Suprapubic skin (tissue), 4 donors: ENCODE results near the gene SLAIN2. TPM values are rescaled to one million over a fixed set of nuclear protein-coding genes. Genes with fewer than 3 reads are reported as not detected.
A peak's percentile ranks its signal among the peaks of the same experiment; 100 is the strongest.

Experiments
- DNase-seq, 2 donors: peaks; one replicate each; pipeline ENCODE4 v3.0.0-alpha.2; 2019; ENCODE audit warnings: low spot score in 2 of 2
- H3K27ac ChIP-seq: fragments of 200-600 bp; sonication (generic); one replicate; pipeline ENCODE4 v1.5.1; 2019
- H3K27me3 ChIP-seq: fragments of 200-600 bp; sonication (generic); one replicate; pipeline ENCODE4 v1.5.1; 2019
- H3K36me3 ChIP-seq: fragments of 200-600 bp; sonication (generic); one replicate; pipeline ENCODE4 v1.5.1; 2019
- H3K4me1 ChIP-seq: fragments of 200-600 bp; sonication (generic); one replicate; pipeline ENCODE4 v1.5.1; 2019
- H3K4me3 ChIP-seq: fragments of 200-600 bp; sonication (generic); one replicate; pipeline ENCODE4 v1.5.1; 2019; ENCODE audit warnings: mild to moderate bottlenecking
- H3K9me3 ChIP-seq: fragments of 200-600 bp; sonication (generic); one replicate; pipeline ENCODE4 v1.5.1; 2019
- EP300 ChIP-seq: sonication (generic); formaldehyde crosslinking; IDR thresholded peaks from one replicate; pipeline ENCODE4 v1.6.1; 2017; ENCODE audit warnings: antibody characterized with exemption
- POLR2A ChIP-seq, 2 donors: fragments of 450-650 bp; IDR thresholded peaks; one replicate each; pipeline ENCODE4 v1.6.1; 2017; ENCODE audit warnings: antibody characterized with exemption in 2 of 2, mild to moderate bottlenecking in 2 of 2, moderate library complexity in 2 of 2
- POLR2AphosphoS5 ChIP-seq, 3 donors: sonication (generic); formaldehyde crosslinking; IDR thresholded peaks; one replicate each; pipeline ENCODE4 v1.6.1; 2017; ENCODE audit warnings: antibody characterized with exemption in 3 of 3
- WGBS: methylation state at CpG from one replicate; pipeline ENCODE4 v1.1.5; 2018; 5-methylcytosine and 5-hydroxymethylcytosine counted together
- total RNA-seq, 4 donors: library from RNA; depleted of rRNA; stranded (reverse); fragments of >200 nt; gene quantifications; one replicate each; pipeline ENCODE4 v1.1.0, GENCODE V29; 2016
- TF ChIP-seq, protein P1 (sequence below), 2 donors: fragments of 200-600 bp in 1 of 2; fragments of 450-650 bp in 1 of 2; sonication (generic) in 1 of 2; IDR thresholded peaks; one replicate each; pipeline ENCODE4 v1.5.1; 2016 to 2019; ENCODE audit warnings: antibody characterized with exemption in 2 of 2, mild to moderate bottlenecking in 1 of 2, moderate library complexity in 1 of 2

Gene SLAIN2
- total RNA-seq, 4 donors from 2014 or later = 84.7 to 167 (median 147) TPM

DNA sequence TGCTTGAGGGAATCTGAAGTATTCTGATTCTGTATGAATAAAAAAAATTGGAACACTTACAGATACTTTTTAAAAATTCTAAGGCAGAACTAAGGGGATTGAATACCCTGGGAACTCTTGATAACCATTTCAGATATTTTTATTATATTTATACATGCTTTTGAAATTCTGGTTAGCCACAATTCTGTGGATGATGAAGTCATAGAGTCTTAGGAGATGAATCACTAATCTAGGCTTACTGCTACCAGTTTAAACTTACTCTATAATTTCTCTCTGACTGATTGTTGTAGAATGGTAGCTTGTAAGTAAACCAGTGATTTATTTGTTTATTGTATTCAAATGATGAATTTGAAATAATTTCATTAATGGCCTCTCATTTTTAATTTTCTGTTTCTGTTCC is 11.4 kb upstream of the SLAIN2 start:
- no peak for DNase-seq
- Histone ChIP-seq H3K4me1 (peaks cover 29% of the 10 kb centered on the region), H3K27ac (no peak overlapping the region), H3K27me3 (no peaks in the 10 kb centered on the region), H3K36me3 (no peaks in the 10 kb centered on the region), H3K9me3 (no peaks in the 10 kb centered on the region), H3K4me3 (no peak overlapping the region)
- TF ChIP-seq EP300 (no peak), POLR2A (IDR thresholded peaks at IDR 0.05) (no peak), POLR2AphosphoS5 (IDR thresholded peaks at IDR 0.05) (no peak)
- TF ChIP-seq, protein P1, sequence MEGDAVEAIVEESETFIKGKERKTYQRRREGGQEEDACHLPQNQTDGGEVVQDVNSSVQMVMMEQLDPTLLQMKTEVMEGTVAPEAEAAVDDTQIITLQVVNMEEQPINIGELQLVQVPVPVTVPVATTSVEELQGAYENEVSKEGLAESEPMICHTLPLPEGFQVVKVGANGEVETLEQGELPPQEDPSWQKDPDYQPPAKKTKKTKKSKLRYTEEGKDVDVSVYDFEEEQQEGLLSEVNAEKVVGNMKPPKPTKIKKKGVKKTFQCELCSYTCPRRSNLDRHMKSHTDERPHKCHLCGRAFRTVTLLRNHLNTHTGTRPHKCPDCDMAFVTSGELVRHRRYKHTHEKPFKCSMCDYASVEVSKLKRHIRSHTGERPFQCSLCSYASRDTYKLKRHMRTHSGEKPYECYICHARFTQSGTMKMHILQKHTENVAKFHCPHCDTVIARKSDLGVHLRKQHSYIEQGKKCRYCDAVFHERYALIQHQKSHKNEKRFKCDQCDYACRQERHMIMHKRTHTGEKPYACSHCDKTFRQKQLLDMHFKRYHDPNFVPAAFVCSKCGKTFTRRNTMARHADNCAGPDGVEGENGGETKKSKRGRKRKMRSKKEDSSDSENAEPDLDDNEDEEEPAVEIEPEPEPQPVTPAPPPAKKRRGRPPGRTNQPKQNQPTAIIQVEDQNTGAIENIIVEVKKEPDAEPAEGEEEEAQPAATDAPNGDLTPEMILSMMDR (IDR thresholded peaks at IDR 0.05) = no peak

DNA sequence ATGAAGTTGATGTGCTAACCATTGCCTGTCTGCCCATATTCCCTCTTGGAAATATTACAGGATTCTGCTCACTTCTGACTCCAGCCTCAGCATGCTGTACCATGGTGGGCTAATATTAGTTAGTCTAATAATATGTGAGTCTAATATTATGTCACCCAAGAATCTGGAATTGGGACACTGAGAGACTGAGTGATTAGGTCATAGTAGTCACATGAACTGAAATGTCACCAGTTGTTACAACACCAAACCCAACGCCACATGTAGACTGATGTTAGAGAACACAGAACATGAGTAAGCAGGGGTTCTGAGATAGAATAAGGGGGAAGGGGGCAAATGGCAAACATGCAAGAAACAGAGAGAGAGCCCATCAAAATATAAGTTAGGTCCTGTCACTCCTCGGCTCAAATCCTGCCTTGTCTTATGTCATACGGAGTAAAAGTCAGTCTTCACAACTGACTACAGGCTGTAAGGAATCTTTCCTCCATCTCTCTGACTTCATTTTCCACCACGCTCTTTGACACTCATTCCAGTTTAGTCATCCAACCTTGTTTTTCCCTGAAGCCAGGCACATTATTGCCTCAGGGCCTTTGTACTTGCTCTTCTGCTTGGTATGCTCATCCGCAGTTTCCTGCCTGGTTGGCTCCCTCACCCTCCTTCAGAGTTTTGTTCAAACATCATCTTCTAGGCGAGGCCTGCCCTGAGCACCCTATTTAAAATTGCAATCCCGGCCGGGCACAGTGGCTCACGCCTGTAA is 9.6 kb upstream of the SLAIN2 start:
- Histone ChIP-seq H3K4me1 (peaks cover 33% of the 10 kb centered on the region), H3K9me3 (no peaks in the 10 kb centered on the region), H3K4me3 (no peak overlapping the region), H3K27me3 (no peaks in the 10 kb centered on the region), H3K36me3 (no peaks in the 10 kb centered on the region), H3K27ac (peak overlapping the region; percentile 52)
- 84% methylated on average over 9 of the region's 9 CpGs for WGBS
- DNase-seq = no peak
- TF ChIP-seq POLR2AphosphoS5 (IDR thresholded peaks at IDR 0.05) = no peak
- TF ChIP-seq POLR2A (IDR thresholded peaks at IDR 0.05) = no peak
- no peak for TF ChIP-seq EP300
- TF ChIP-seq, protein P1 (IDR thresholded peaks at IDR 0.05) = no peak

DNA sequence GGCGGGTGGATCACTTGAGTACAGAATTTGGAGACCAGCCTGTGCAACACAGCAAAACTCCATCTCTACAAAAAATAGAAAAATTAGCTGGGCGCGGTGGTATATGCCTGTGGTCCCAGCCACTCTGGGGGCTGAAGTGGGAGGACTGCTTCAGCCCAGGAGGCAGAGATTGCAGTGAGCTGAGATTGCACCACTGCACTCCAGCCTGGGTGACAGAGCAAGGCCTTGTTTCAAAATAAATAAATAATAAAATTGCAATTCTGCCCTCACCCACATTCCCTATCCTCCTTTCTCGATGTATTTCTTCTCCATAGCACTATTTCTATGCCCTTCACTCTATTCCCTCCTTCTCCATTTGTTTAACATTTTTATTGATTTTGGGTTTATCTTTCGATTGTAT is 8.7 kb upstream of the SLAIN2 start:
- Histone ChIP-seq H3K4me1 (peaks cover 39% of the 10 kb centered on the region), H3K9me3 (no peaks in the 10 kb centered on the region), H3K4me3 (no peak overlapping the region), H3K27me3 (no peaks in the 10 kb centered on the region), H3K36me3 (no peaks in the 10 kb centered on the region), H3K27ac (peak overlapping the region; percentile 26)
- WGBS = 95% methylated on average over 5 of the region's 5 CpGs
- no peak for TF ChIP-seq EP300
- DNase-seq = no peak

DNA sequence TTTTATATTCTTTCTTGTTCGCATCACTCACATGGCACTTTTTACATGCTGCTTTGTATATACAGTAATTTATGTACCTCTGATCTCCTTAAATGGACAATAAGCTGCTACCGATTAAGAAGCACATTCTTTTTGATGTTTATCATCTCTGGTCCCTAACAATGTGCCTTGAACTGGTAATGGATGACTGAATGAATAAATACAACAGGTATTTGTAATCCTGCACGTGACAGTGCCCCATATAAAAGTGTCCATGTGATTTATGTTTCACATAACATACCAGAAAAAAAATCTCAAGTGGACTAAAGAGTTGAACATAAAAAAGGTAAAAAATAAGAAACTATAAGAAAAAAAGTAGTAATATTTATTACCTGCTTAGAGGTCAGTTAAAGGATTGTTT is 7.7 kb upstream of the SLAIN2 start:
- no peak overlapping the region for H3K4me3 ChIP-seq
- no peak for DNase-seq
- no peaks in the 10 kb centered on the region for H3K36me3 ChIP-seq
- no peaks in the 10 kb centered on the region for H3K9me3 ChIP-seq
- TF ChIP-seq, protein P1 (IDR thresholded peaks at IDR 0.05) = no peak
- TF ChIP-seq POLR2AphosphoS5 (IDR thresholded peaks at IDR 0.05) (no peak), POLR2A (IDR thresholded peaks at IDR 0.05) (no peak), EP300 (no peak)
- H3K27ac ChIP-seq = no peak overlapping the region
- H3K4me1 ChIP-seq = peaks cover 47% of the 10 kb centered on the region
- WGBS = 58% methylated on average over 3 of the region's 3 CpGs
- no peaks in the 10 kb centered on the region for H3K27me3 ChIP-seq

DNA sequence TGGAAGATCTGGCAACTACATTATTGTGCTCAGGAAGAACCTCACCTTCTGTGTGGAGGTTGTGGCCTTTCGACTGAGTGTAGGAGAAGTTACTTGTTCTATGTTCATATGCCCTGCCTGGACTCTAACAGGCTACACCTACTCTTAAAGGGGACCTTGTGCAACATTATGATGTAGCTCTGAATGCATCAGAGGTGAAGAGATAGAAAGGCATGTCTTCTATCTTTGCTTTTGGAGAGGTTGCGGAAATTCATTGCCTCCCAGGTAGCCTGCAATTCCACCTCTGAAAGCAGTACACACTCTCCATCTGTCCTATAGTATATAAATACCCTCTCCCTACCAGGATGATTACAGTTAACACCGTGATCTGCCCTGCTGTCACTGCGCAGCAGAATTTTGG is 7.1 kb upstream of the SLAIN2 start:
- H3K27me3 ChIP-seq = no peaks in the 10 kb centered on the region
- H3K4me3 ChIP-seq = no peak overlapping the region
- no peak for TF ChIP-seq EP300
- H3K36me3 ChIP-seq = no peaks in the 10 kb centered on the region
- H3K4me1 ChIP-seq = peaks cover 49% of the 10 kb centered on the region
- DNase-seq = no peak
- H3K9me3 ChIP-seq = no peaks in the 10 kb centered on the region
- no peak overlapping the region for H3K27ac ChIP-seq
- WGBS = 92% methylated on average over 4 of the region's 4 CpGs

DNA sequence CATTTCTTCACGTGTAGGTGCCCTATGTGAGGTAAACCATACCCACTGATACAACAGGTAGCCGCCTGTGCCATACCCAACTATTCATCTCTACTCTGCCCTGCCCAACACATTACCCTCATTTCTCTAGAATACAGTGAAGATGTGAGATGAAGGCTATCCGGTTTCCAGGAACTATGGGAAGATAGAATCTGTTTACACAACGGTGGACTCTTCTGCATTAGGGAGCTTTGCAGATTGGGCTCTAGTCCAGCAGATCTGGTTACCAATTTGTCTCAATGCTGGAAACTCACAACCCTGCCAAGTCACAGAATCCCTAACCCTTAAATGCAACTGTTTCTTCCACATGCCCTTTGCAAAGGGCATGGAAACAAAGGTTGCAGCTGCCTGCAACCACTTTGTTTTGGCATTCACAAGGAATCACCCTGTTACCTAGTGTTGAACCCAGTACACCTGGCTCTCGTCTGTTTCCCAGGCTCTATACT is 6.4 kb upstream of the SLAIN2 start:
- no peaks in the 10 kb centered on the region for H3K36me3 ChIP-seq
- H3K27ac ChIP-seq = no peak overlapping the region
- no peaks in the 10 kb centered on the region for H3K27me3 ChIP-seq
- TF ChIP-seq, protein P1 (IDR thresholded peaks at IDR 0.05) = no peak
- TF ChIP-seq EP300 (no peak), POLR2AphosphoS5 (IDR thresholded peaks at IDR 0.05) (no peak), POLR2A (IDR thresholded peaks at IDR 0.05) (no peak)
- peaks cover 49% of the 10 kb centered on the region for H3K4me1 ChIP-seq
- H3K9me3 ChIP-seq = no peaks in the 10 kb centered on the region
- DNase-seq = no peak
- no peak overlapping the region for H3K4me3 ChIP-seq
- 65% methylated on average over 5 of the region's 5 CpGs for WGBS
